ENCODE results near the gene KCNT2. TPM values are rescaled to one million over a fixed set of nuclear protein-coding genes. Genes with fewer than 3 reads are reported as not detected.

Gene KCNT2
- polyA plus RNA-seq, 4 donors = 0.27 to 1.2 (median 0.61) TPM; not detected in 1

- Histone ChIP-seq H3K4me1 (ENCODE audit: control insufficient read depth in 3 of 3, insufficient read depth in 2 of 3, low read depth in 1 of 3, low read length in 2 of 3) (no peaks in the 10 kb centered on the region), H3K27me3 (ENCODE audit: control insufficient read depth in 3 of 3, insufficient read depth in 3 of 3, low read length in 3 of 3) (no peaks in the 10 kb centered on the region), H3K27ac (ENCODE audit: low read depth in 1 of 3, low read length in 2 of 3) (no peak overlapping the region), H3K9me3 (ENCODE audit: control insufficient read depth in 2 of 2, insufficient read depth in 1 of 2, low read depth in 1 of 2, low read length in 1 of 2) (no peaks in the 10 kb centered on the region), H3K4me3 (ENCODE audit: low read depth in 1 of 3, low read length in 3 of 3) (no peak overlapping the region), H3K36me3 (ENCODE audit: control insufficient read depth in 3 of 3, insufficient read depth in 2 of 3, low read depth in 1 of 3, low read length in 3 of 3) (no peaks in the 10 kb centered on the region)
- FAIRE-seq (no peak), DNase-seq (no peak)
- 77 to 87% (median 86%) methylated on average over 4 of the region's 4 CpGs for WGBS, 3 donors
Measured at GRCh38 chr1:196381544-196381943, 226.7 kb downstream of the KCNT2 start.

GRCh38 chr1:196380316-196380715 is 227.9 kb downstream of the KCNT2 start:
- WGBS, 3 donors = 7 to 22% (median 14%) methylated on average over 1 of the region's 1 CpG
- no peak for FAIRE-seq
- peak in 1 of 2 donors; percentile 4 for DNase-seq

GRCh38 chr1:196377811-196378210 is 230.4 kb downstream of the KCNT2 start:
- DNase-seq (no peak), FAIRE-seq (no peak)
- no peak overlapping the region for H3K27ac ChIP-seq (ENCODE audit: low read depth in 1 of 3, low read length in 2 of 3)
- H3K4me1 ChIP-seq (ENCODE audit: control insufficient read depth in 3 of 3, insufficient read depth in 2 of 3, low read depth in 1 of 3, low read length in 2 of 3) = no peaks in the 10 kb centered on the region
- no peak overlapping the region for H3K4me3 ChIP-seq (ENCODE audit: low read depth in 1 of 3, low read length in 3 of 3)
- H3K36me3 ChIP-seq (ENCODE audit: control insufficient read depth in 3 of 3, insufficient read depth in 2 of 3, low read depth in 1 of 3, low read length in 3 of 3) = no peaks in the 10 kb centered on the region
- no peaks in the 10 kb centered on the region for H3K9me3 ChIP-seq (ENCODE audit: control insufficient read depth in 2 of 2, insufficient read depth in 1 of 2, low read depth in 1 of 2, low read length in 1 of 2)
- 51 to 78% (median 57%) methylated on average over 3 of the region's 3 CpGs for WGBS, 3 donors
- H3K27me3 ChIP-seq (ENCODE audit: control insufficient read depth in 3 of 3, insufficient read depth in 3 of 3, low read length in 3 of 3) = no peaks in the 10 kb centered on the region

More at GRCh38 chr1:196380316-196380715, 227.9 kb downstream of the KCNT2 start:
- H3K9me3 ChIP-seq (ENCODE audit: control insufficient read depth in 2 of 2, insufficient read depth in 1 of 2, low read depth in 1 of 2, low read length in 1 of 2) = no peaks in the 10 kb centered on the region
- no peak overlapping the region for H3K4me3 ChIP-seq (ENCODE audit: low read depth in 1 of 3, low read length in 3 of 3)
- no peaks in the 10 kb centered on the region for H3K36me3 ChIP-seq (ENCODE audit: control insufficient read depth in 3 of 3, insufficient read depth in 2 of 3, low read depth in 1 of 3, low read length in 3 of 3)
- H3K27ac ChIP-seq (ENCODE audit: low read depth in 1 of 3, low read length in 2 of 3) = no peak overlapping the region
- no peaks in the 10 kb centered on the region for H3K4me1 ChIP-seq (ENCODE audit: control insufficient read depth in 3 of 3, insufficient read depth in 2 of 3, low read depth in 1 of 3, low read length in 2 of 3)
- H3K27me3 ChIP-seq (ENCODE audit: control insufficient read depth in 3 of 3, insufficient read depth in 3 of 3, low read length in 3 of 3) = no peaks in the 10 kb centered on the region

- no peaks in the 10 kb centered on the region for H3K4me1 ChIP-seq (ENCODE audit: control insufficient read depth in 3 of 3, insufficient read depth in 2 of 3, low read depth in 1 of 3, low read length in 2 of 3)
- no peak overlapping the region for H3K27ac ChIP-seq (ENCODE audit: low read depth in 1 of 3, low read length in 2 of 3)
- H3K36me3 ChIP-seq (ENCODE audit: control insufficient read depth in 3 of 3, insufficient read depth in 2 of 3, low read depth in 1 of 3, low read length in 3 of 3) = no peaks in the 10 kb centered on the region
- H3K4me3 ChIP-seq (ENCODE audit: low read depth in 1 of 3, low read length in 3 of 3) = no peak overlapping the region
- no peak for DNase-seq
- H3K9me3 ChIP-seq (ENCODE audit: control insufficient read depth in 2 of 2, insufficient read depth in 1 of 2, low read depth in 1 of 2, low read length in 1 of 2) = no peaks in the 10 kb centered on the region
- H3K27me3 ChIP-seq (ENCODE audit: control insufficient read depth in 3 of 3, insufficient read depth in 3 of 3, low read length in 3 of 3) = no peaks in the 10 kb centered on the region
- FAIRE-seq = no peak
- 74 to 83% (median 74%) methylated on average over 4 of the region's 4 CpGs for WGBS, 3 donors
Measured at GRCh38 chr1:196376630-196377328, 231.5 kb downstream of the KCNT2 start.

GRCh38 chr1:196373798-196374197 is 234.4 kb downstream of the KCNT2 start:
- Histone ChIP-seq H3K4me3 (ENCODE audit: low read depth in 1 of 3, low read length in 3 of 3) (no peak overlapping the region), H3K27ac (ENCODE audit: low read depth in 1 of 3, low read length in 2 of 3) (no peak overlapping the region), H3K9me3 (ENCODE audit: control insufficient read depth in 2 of 2, insufficient read depth in 1 of 2, low read depth in 1 of 2, low read length in 1 of 2) (no peaks in the 10 kb centered on the region), H3K36me3 (ENCODE audit: control insufficient read depth in 3 of 3, insufficient read depth in 2 of 3, low read depth in 1 of 3, low read length in 3 of 3) (no peaks in the 10 kb centered on the region), H3K4me1 (ENCODE audit: control insufficient read depth in 3 of 3, insufficient read depth in 2 of 3, low read depth in 1 of 3, low read length in 2 of 3) (no peaks in the 10 kb centered on the region), H3K27me3 (ENCODE audit: control insufficient read depth in 3 of 3, insufficient read depth in 3 of 3, low read length in 3 of 3) (no peaks in the 10 kb centered on the region)
- DNase-seq (no peak), FAIRE-seq (no peak)
- WGBS, 3 donors = 59 to 64% (median 61%) methylated on average over 1 of the region's 1 CpG

GRCh38 chr1:196372896-196373536 is 235.2 kb downstream of the KCNT2 start:
- Histone ChIP-seq H3K27ac (ENCODE audit: low read depth in 1 of 3, low read length in 2 of 3) (no peak overlapping the region), H3K9me3 (ENCODE audit: control insufficient read depth in 2 of 2, insufficient read depth in 1 of 2, low read depth in 1 of 2, low read length in 1 of 2) (no peaks in the 10 kb centered on the region), H3K4me1 (ENCODE audit: control insufficient read depth in 3 of 3, insufficient read depth in 2 of 3, low read depth in 1 of 3, low read length in 2 of 3) (no peaks in the 10 kb centered on the region), H3K4me3 (ENCODE audit: low read depth in 1 of 3, low read length in 3 of 3) (no peak overlapping the region), H3K27me3 (ENCODE audit: control insufficient read depth in 3 of 3, insufficient read depth in 3 of 3, low read length in 3 of 3) (no peaks in the 10 kb centered on the region), H3K36me3 (ENCODE audit: control insufficient read depth in 3 of 3, insufficient read depth in 2 of 3, low read depth in 1 of 3, low read length in 3 of 3) (no peaks in the 10 kb centered on the region)
- peak; percentile 76 for FAIRE-seq
- WGBS, 3 donors = 12 to 54% (median 18%) methylated on average over 2 of the region's 2 CpGs
- DNase-seq = peak; percentile 22 to 32

GRCh38 chr1:196367838-196368237 is 240.4 kb downstream of the KCNT2 start:
- H3K27me3 ChIP-seq (ENCODE audit: control insufficient read depth in 3 of 3, insufficient read depth in 3 of 3, low read length in 3 of 3) = no peaks in the 10 kb centered on the region
- H3K9me3 ChIP-seq (ENCODE audit: control insufficient read depth in 2 of 2, insufficient read depth in 1 of 2, low read depth in 1 of 2, low read length in 1 of 2) = no peaks in the 10 kb centered on the region
- WGBS, 3 donors = 81 to 92% (median 91%) methylated on average over 3 of the region's 3 CpGs
- no peaks in the 10 kb centered on the region for H3K4me1 ChIP-seq (ENCODE audit: control insufficient read depth in 3 of 3, insufficient read depth in 2 of 3, low read depth in 1 of 3, low read length in 2 of 3)
- H3K4me3 ChIP-seq (ENCODE audit: low read depth in 1 of 3, low read length in 3 of 3) = no peak overlapping the region
- H3K27ac ChIP-seq (ENCODE audit: low read depth in 1 of 3, low read length in 2 of 3) = no peak overlapping the region
- FAIRE-seq (no peak), DNase-seq (no peak)
- H3K36me3 ChIP-seq (ENCODE audit: control insufficient read depth in 3 of 3, insufficient read depth in 2 of 3, low read depth in 1 of 3, low read length in 3 of 3) = no peaks in the 10 kb centered on the region

- DNase-seq = no peak
- H3K27me3 ChIP-seq (ENCODE audit: control insufficient read depth in 3 of 3, insufficient read depth in 3 of 3, low read length in 3 of 3) = no peaks in the 10 kb centered on the region
- no peak overlapping the region for H3K4me3 ChIP-seq (ENCODE audit: low read depth in 1 of 3, low read length in 3 of 3)
- H3K4me1 ChIP-seq (ENCODE audit: control insufficient read depth in 3 of 3, insufficient read depth in 2 of 3, low read depth in 1 of 3, low read length in 2 of 3) = no peaks in the 10 kb centered on the region
- WGBS, 3 donors = 63 to 68% (median 65%) methylated on average over 5 of the region's 5 CpGs
- H3K9me3 ChIP-seq (ENCODE audit: control insufficient read depth in 2 of 2, insufficient read depth in 1 of 2, low read depth in 1 of 2, low read length in 1 of 2) = no peaks in the 10 kb centered on the region
- H3K36me3 ChIP-seq (ENCODE audit: control insufficient read depth in 3 of 3, insufficient read depth in 2 of 3, low read depth in 1 of 3, low read length in 3 of 3) = no peaks in the 10 kb centered on the region
- no peak for FAIRE-seq
- no peak overlapping the region for H3K27ac ChIP-seq (ENCODE audit: low read depth in 1 of 3, low read length in 2 of 3)
Measured at GRCh38 chr1:196366817-196367495, 241.3 kb downstream of the KCNT2 start.
